Measurements from ENCODE around the gene CBL. TPM values are rescaled to one million over a fixed set of nuclear protein-coding genes. Genes with fewer than 3 reads are reported as not detected.

The CBL gene
- total RNA-seq, 6 experiments from 2014 or later = 24.2 to 31.2 (median 26.1) TPM

GRCh38 chr11:119192111-119192510, 14.0 kb upstream of the CBL start:
- H3K27me3 Mint-ChIP-seq (ENCODE audit: insufficient read depth) = peaks cover 12% of the 10 kb centered on the region
- no peak for TF ChIP-seq CTCF (IDR thresholded peaks at IDR 0.05)
- H3K27ac Mint-ChIP-seq = no peak overlapping the region
- no peak for DNase-seq
- H3K9me3 Mint-ChIP-seq = no peaks in the 10 kb centered on the region
- no peak overlapping the region for H3K4me3 Mint-ChIP-seq
- H3K36me3 Mint-ChIP-seq (ENCODE audit: low read depth) = no peaks in the 10 kb centered on the region
- H3K4me1 Mint-ChIP-seq (ENCODE audit: low read depth) = peaks cover 15% of the 10 kb centered on the region

GRCh38 chr11:119193001-119193400, 13.1 kb upstream of the CBL start:
- H3K9me3 Mint-ChIP-seq = no peaks in the 10 kb centered on the region
- H3K27me3 Mint-ChIP-seq (ENCODE audit: insufficient read depth) = peaks cover 12% of the 10 kb centered on the region
- H3K36me3 Mint-ChIP-seq (ENCODE audit: low read depth) = no peaks in the 10 kb centered on the region
- no peak overlapping the region for H3K4me3 Mint-ChIP-seq
- no peak for TF ChIP-seq CTCF (IDR thresholded peaks at IDR 0.05)
- peaks cover 15% of the 10 kb centered on the region for H3K4me1 Mint-ChIP-seq (ENCODE audit: low read depth)
- no peak for DNase-seq
- H3K27ac Mint-ChIP-seq = no peak overlapping the region

GRCh38 chr11:119193626-119194025, 12.5 kb upstream of the CBL start:
- no peaks in the 10 kb centered on the region for H3K36me3 Mint-ChIP-seq (ENCODE audit: low read depth)
- H3K4me1 Mint-ChIP-seq (ENCODE audit: low read depth) = peaks cover 15% of the 10 kb centered on the region
- no peak for TF ChIP-seq CTCF (IDR thresholded peaks at IDR 0.05)
- H3K4me3 Mint-ChIP-seq = no peak overlapping the region
- H3K27me3 Mint-ChIP-seq (ENCODE audit: insufficient read depth) = peaks cover 7% of the 10 kb centered on the region
- no peak for DNase-seq
- no peak overlapping the region for H3K27ac Mint-ChIP-seq
- H3K9me3 Mint-ChIP-seq = no peaks in the 10 kb centered on the region

GRCh38 chr11:119194811-119195440, 11.2 kb upstream of the CBL start:
- no peaks in the 10 kb centered on the region for H3K36me3 Mint-ChIP-seq (ENCODE audit: low read depth)
- TF ChIP-seq CTCF (IDR thresholded peaks at IDR 0.05) = no peak
- no peak for DNase-seq
- no peaks in the 10 kb centered on the region for H3K9me3 Mint-ChIP-seq
- H3K27ac Mint-ChIP-seq = no peak overlapping the region
- H3K4me3 Mint-ChIP-seq = peak overlapping the region; percentile 54; the same call in 1 of the 2 replicates
- peaks cover 15% of the 10 kb centered on the region for H3K4me1 Mint-ChIP-seq (ENCODE audit: low read depth)
- H3K27me3 Mint-ChIP-seq (ENCODE audit: insufficient read depth) = peaks cover 6% of the 10 kb centered on the region

GRCh38 chr11:119195680-119196079, 10.5 kb upstream of the CBL start:
- TF ChIP-seq CTCF (IDR thresholded peaks at IDR 0.05) = no peak
- DNase-seq = peak; percentile 66
- Mint-ChIP-seq H3K36me3 (ENCODE audit: low read depth) (no peaks in the 10 kb centered on the region), H3K27me3 (ENCODE audit: insufficient read depth) (peaks cover 6% of the 10 kb centered on the region), H3K4me1 (ENCODE audit: low read depth) (peaks cover 15% of the 10 kb centered on the region), H3K27ac (peak overlapping the region; percentile 49; the same call in 1 of the 2 replicates), H3K4me3 (peak overlapping the region; percentile 54), H3K9me3 (no peaks in the 10 kb centered on the region)

All from HFFc6 (cell line).